MCF 10A (cell line): ENCODE measurements around the gene HTR1D. TPM values are rescaled to one million over a fixed set of nuclear protein-coding genes. Genes with fewer than 3 reads are reported as not detected.

Experiments
- BruUV-seq: library from RNA; stranded (reverse); fragments of 400-500 nt; replicated peaks from 2 replicates; lab custom pipeline; 2021; lab: Mats Ljungman, UMichigan
- CTCF ChIA-PET: fragments of 300-600 bp; sonication (Branson Sonifier 250); formaldehyde crosslinking; extraction: SDS; loops from one replicate; lab custom pipeline; 2021; ENCODE audit warnings: antibody characterized with exemption, inconsistent platforms; lab: Yijun Ruan, JAX
- POLR2A ChIA-PET: fragments of 300-600, 350-650 bp; sonication (Branson Sonifier 250); formaldehyde crosslinking; extraction: SDS; loops from one replicate; lab custom pipeline; 2020; ENCODE audit warnings: antibody characterized with exemption, inconsistent platforms; lab: Yijun Ruan, JAX
- DNase-seq: peaks from one replicate; pipeline ENCODE4 v3.0.0-alpha.2; 2018; ENCODE audit not compliant: unreplicated experiment
- H3K27ac Mint-ChIP-seq: one replicate; pipeline ENCODE4 v1.8.0; 2022; ENCODE audit warnings: mild to moderate bottlenecking, low read depth, mixed read lengths; ENCODE audit not compliant: unreplicated experiment
- H3K27me3 Mint-ChIP-seq: one replicate; pipeline ENCODE4 v1.8.0; 2022; ENCODE audit warnings: mixed read lengths; ENCODE audit not compliant: insufficient read depth, unreplicated experiment
- H3K36me3 Mint-ChIP-seq: one replicate; pipeline ENCODE4 v1.8.0; 2022; ENCODE audit warnings: mild to moderate bottlenecking, moderate library complexity, mixed read lengths; ENCODE audit not compliant: insufficient read depth, unreplicated experiment
- H3K4me1 Mint-ChIP-seq: one replicate; pipeline ENCODE4 v1.8.0; 2022; ENCODE audit warnings: mixed read lengths; ENCODE audit not compliant: insufficient read depth, unreplicated experiment
- H3K4me3 Mint-ChIP-seq: one replicate; pipeline ENCODE4 v1.8.0; 2022; ENCODE audit warnings: mild to moderate bottlenecking, moderate library complexity, mixed read lengths; ENCODE audit not compliant: unreplicated experiment
- H3K9me3 Mint-ChIP-seq: one replicate; pipeline ENCODE4 v1.8.0; 2022; ENCODE audit warnings: mixed read lengths; ENCODE audit not compliant: unreplicated experiment
- CTCF ChIP-seq: fragments of 200-600 bp; IDR thresholded peaks from one replicate; pipeline ENCODE4 v1.8.0; 2022; ENCODE audit warnings: antibody characterized with exemption, mild to moderate bottlenecking; ENCODE audit not compliant: unreplicated experiment
- intact Hi-C: fragments of 100-400 bp; cut with micrococcal nuclease; formaldehyde crosslinking; loops from 2 replicates; pipeline ENCODE4 v1.14.1; 2022
- total RNA-seq: library from RNA; stranded (reverse); gene quantifications from 2 replicates; pipeline ENCODE4 v1.2.3, GENCODE V29; 2022

Gene HTR1D
- total RNA-seq, 1 experiment from 2014 or later, result 0.35 TPM

DNA sequence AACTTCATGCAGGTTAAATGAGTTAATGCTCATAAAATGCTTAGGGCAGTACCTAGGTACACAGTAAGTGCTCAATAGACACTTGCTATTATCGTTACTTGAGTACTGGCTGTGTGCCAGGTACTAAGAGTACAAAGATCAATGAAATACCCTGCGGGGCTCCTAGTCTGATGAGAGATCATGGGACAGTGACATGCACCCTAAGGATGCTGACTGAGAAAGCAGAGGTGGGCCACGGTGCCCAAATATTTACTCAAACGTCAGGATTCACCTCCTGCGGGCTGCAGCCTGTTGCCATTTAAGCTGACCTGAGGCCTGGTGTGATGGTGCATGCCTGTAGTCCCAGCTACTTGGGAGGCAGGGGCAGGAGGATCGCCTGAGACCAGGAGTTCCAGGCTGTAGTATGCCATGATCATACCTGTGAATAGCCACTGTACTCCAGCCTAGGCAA, 28.8 kb downstream of the HTR1D start:
- H3K27ac Mint-ChIP-seq, result peak overlapping the region; percentile 91
- peaks cover 8% of the 10 kb centered on the region for H3K9me3 Mint-ChIP-seq
- no peaks in the 10 kb centered on the region for H3K36me3 Mint-ChIP-seq
- no peak for DNase-seq
- H3K4me3 Mint-ChIP-seq, result no peak overlapping the region
- no peaks in the 10 kb centered on the region for H3K27me3 Mint-ChIP-seq
- H3K4me1 Mint-ChIP-seq, result peaks cover 26% of the 10 kb centered on the region
- BruUV-seq, result no TSS peak
- ChIA-PET POLR2A (interaction anchor here (0.6 to 1.2 kb wide), 5 partner anchors 13 to 155 kb away, joined by 3 to 9 read pairs (median 3); no protein-coding TSS in a partner anchor), CTCF (interaction anchor here (0.6 to 14.9 kb wide), 3 partner anchors 8 to 91 kb away, joined by 4 to 405 read pairs (median 71); no protein-coding TSS in a partner anchor)
- TF ChIP-seq CTCF, result no peak
- intact Hi-C loops, result no loop called here

DNA sequence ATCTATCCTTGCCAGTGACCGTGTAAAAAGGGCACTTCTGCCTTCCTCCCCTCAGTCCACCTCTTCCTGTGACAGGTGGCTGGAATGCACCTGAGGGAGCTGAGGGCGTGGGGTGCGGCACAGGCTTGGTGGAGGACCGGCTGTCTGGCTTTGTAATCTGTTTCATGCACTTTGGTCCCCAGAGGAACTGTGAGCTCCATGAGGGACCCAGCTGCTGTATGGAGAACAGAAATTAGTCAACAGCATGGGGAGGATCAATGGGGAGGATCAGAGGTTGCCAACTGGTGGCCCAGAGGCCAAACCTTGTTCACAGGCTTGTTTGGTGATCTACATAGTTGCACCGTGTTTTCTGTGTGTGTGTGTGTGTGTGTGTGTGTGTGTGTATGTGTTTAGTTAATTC, 29.7 kb downstream of the HTR1D start:
- DNase-seq, result no peak
- Mint-ChIP-seq H3K4me3 (no peak overlapping the region), H3K9me3 (peaks cover 8% of the 10 kb centered on the region), H3K27ac (no peak overlapping the region), H3K4me1 (peaks cover 19% of the 10 kb centered on the region), H3K36me3 (no peaks in the 10 kb centered on the region), H3K27me3 (no peaks in the 10 kb centered on the region)
- intact Hi-C loops, result no loop called here
- no peak for TF ChIP-seq CTCF
- CTCF ChIA-PET, result interaction anchor here (0.5 to 14.9 kb wide), 5 partner anchors 9 to 1819 kb away, joined by 3 to 405 read pairs (median 3); no protein-coding TSS in a partner anchor
- no TSS peak for BruUV-seq
- POLR2A ChIA-PET, result interaction anchor here (0.6 to 6.6 kb wide), 5 partner anchors 10 to 129 kb away, joined by 3 to 71 read pairs (median 3); no protein-coding TSS in a partner anchor

GRCh38 chr1:23185381-23185780, 31.9 kb downstream of the HTR1D start:
- H3K27me3 Mint-ChIP-seq, result no peaks in the 10 kb centered on the region
- no peak overlapping the region for H3K27ac Mint-ChIP-seq
- peaks cover 8% of the 10 kb centered on the region for H3K9me3 Mint-ChIP-seq
- no peak for TF ChIP-seq CTCF
- no peak for DNase-seq
- intact Hi-C loops, result no loop called here
- no TSS peak for BruUV-seq
- CTCF ChIA-PET, result interaction anchor here (0.6 to 14.9 kb wide), 33 partner anchors 11 to 461 kb away, joined by 3 to 405 read pairs (median 8); partner anchors contain the start of gene LUZP1
- POLR2A ChIA-PET, result interaction anchor here (0.6 to 6.6 kb wide), 7 partner anchors 11 to 208 kb away, joined by 3 to 71 read pairs (median 8); partner anchors contain the start of gene LUZP1
- peaks cover 19% of the 10 kb centered on the region for H3K4me1 Mint-ChIP-seq
- H3K36me3 Mint-ChIP-seq, result no peaks in the 10 kb centered on the region
- no peak overlapping the region for H3K4me3 Mint-ChIP-seq

DNA sequence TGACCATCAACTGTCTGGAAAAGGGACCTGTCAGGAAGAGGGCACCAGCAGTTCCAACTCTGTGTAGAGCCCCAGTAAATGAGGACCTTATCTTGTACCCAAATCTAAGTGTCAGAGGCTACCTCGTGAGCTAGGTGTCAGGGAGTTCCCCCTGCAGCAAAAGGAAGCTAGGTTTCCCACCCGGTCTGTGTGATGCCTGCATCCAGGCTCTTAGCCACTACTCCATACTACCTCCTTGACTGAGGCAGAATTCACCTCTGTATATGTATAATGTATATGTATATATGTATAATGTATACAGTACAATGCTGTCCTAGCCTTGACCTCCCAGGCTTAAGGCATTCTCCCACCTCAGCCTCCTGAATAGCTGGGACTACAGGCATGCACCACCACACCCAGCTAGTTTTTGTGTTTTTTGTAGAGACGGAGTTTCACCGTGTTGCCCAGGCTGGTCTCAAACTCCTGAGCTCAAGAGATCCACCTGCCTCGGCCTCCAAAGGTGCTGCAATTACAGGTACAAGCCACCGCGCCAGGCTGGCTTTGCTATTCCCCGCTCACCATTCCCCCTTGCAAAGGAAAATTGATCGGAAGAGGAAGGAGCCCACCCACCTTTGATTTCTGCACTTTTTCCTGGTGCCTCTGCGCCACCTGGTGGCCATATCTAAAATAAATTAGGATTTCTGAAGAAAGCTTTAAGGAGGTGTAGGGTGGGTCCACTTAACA, 32.9 kb downstream of the HTR1D start:
- peak; percentile 56 for DNase-seq
- H3K27me3 Mint-ChIP-seq, result no peaks in the 10 kb centered on the region
- BruUV-seq, result no TSS peak
- peak; percentile 92 for TF ChIP-seq CTCF
- H3K4me3 Mint-ChIP-seq, result no peak overlapping the region
- H3K36me3 Mint-ChIP-seq, result no peaks in the 10 kb centered on the region
- ChIA-PET POLR2A (interaction anchor here (0.6 to 6.6 kb wide), 9 partner anchors 10 to 207 kb away, joined by 3 to 71 read pairs (median 8); partner anchors contain the start of gene LUZP1), CTCF (interaction anchor here (0.5 to 14.9 kb wide), 50 partner anchors 12 to 460 kb away, joined by 3 to 405 read pairs (median 5); partner anchors contain the start of genes LACTBL1 and LUZP1)
- no peak overlapping the region for H3K27ac Mint-ChIP-seq
- intact Hi-C loops, result loop anchor here (1.0 kb wide), 2 partner anchors 86 to 208 kb away; no protein-coding TSS in a partner anchor
- peaks cover 12% of the 10 kb centered on the region for H3K4me1 Mint-ChIP-seq
- H3K9me3 Mint-ChIP-seq, result no peaks in the 10 kb centered on the region
